ENCODE measurements around the gene CFAP68.

CFAP68 gene

DNA sequence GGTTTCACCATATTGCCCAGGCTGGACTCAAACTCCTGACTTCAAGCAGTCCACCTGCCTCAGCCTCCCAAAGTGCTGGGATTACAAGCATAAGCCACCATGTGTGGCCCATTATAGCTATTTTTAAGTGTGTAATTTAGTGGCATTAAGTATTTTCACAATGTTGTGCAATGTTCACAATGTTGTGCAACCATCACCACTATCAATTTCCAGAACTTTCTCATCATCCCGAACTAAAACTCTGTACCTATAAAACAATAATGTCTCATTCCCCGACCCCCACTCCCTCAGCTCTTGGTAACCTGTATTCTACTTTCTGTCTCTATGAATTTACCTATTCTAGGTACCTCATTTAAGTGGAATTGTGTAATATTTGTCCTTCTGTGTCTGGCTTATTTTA lies 7.5 kb downstream of the CFAP68 start:
- Histone ChIP-seq H3K27me3 (replicated peaks; ENCODE audit: control insufficient read depth, insufficient read depth, low read length, poor library complexity, severe bottlenecking) (no peaks in the 10 kb centered on the region), H3K27ac (ENCODE audit: insufficient read depth, low read length, poor library complexity, severe bottlenecking) (no peak overlapping the region), H3K36me3 (ENCODE audit: control insufficient read depth, insufficient read depth, low read length) (no peaks in the 10 kb centered on the region), H3K4me1 (ENCODE audit: control insufficient read depth, insufficient read depth, low read length, poor library complexity, severe bottlenecking) (no peaks in the 10 kb centered on the region), H3K4me3 (ENCODE audit: insufficient read depth, low read depth, low read length, poor library complexity, severe bottlenecking) (no peak overlapping the region), H3K9me3 (ENCODE audit: control insufficient read depth, low read length) (no peaks in the 10 kb centered on the region)
- no peak for DNase-seq

DNA sequence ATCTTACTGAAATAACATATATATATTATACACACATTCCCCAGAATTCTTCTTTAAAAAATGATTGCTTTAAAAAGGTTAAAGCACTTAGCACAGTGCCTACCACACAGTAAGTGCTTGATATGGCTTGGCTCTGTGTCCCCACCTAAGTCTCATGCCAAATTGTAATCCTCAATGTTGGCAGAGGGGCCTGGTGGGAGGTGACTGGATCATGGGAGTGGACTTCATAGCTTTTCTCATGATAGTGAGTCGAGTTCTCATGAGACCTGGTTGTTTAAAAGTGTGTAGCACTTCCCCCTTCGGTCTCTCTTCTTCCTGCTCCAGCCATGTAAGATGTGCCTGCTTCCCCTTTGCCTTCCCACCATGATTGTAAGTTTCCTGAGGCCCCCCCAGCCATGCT lies 26.1 kb downstream of the CFAP68 start:
- no peak for DNase-seq
- H3K27ac ChIP-seq (ENCODE audit: insufficient read depth, low read length, poor library complexity, severe bottlenecking) = no peak overlapping the region
- H3K36me3 ChIP-seq (ENCODE audit: control insufficient read depth, insufficient read depth, low read length) = no peaks in the 10 kb centered on the region
- no peaks in the 10 kb centered on the region for H3K9me3 ChIP-seq (ENCODE audit: control insufficient read depth, low read length)
- H3K4me1 ChIP-seq (ENCODE audit: control insufficient read depth, insufficient read depth, low read length, poor library complexity, severe bottlenecking) = no peaks in the 10 kb centered on the region
- no peaks in the 10 kb centered on the region for H3K27me3 ChIP-seq (replicated peaks; ENCODE audit: control insufficient read depth, insufficient read depth, low read length, poor library complexity, severe bottlenecking)
- no peak overlapping the region for H3K4me3 ChIP-seq (ENCODE audit: insufficient read depth, low read depth, low read length, poor library complexity, severe bottlenecking)

DNA sequence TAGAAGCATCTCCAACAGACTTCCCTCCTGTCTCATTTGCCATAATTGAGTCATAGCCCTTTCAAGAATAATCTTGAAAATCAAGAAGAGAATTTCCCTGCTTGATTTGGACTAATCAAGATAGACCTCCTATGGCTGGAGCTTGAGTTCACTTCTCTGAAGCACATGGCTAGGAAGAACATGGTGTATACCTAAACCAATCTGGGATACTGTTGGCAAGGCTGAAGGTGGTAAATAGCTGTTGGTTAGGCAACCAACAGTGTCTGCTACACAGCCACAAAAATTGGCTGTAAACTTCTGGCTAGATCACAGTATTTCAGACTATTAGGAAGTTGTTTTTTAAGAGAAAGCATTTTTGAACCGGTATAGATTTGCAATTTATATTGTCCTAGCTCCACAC lies 27.3 kb downstream of the CFAP68 start:
- Histone ChIP-seq H3K36me3 (ENCODE audit: control insufficient read depth, insufficient read depth, low read length) (no peaks in the 10 kb centered on the region), H3K4me3 (ENCODE audit: insufficient read depth, low read depth, low read length, poor library complexity, severe bottlenecking) (no peak overlapping the region), H3K27me3 (replicated peaks; ENCODE audit: control insufficient read depth, insufficient read depth, low read length, poor library complexity, severe bottlenecking) (peaks cover 3% of the 10 kb centered on the region), H3K4me1 (ENCODE audit: control insufficient read depth, insufficient read depth, low read length, poor library complexity, severe bottlenecking) (no peaks in the 10 kb centered on the region), H3K27ac (ENCODE audit: insufficient read depth, low read length, poor library complexity, severe bottlenecking) (no peak overlapping the region), H3K9me3 (ENCODE audit: control insufficient read depth, low read length) (no peaks in the 10 kb centered on the region)
- DNase-seq = no peak

DNA sequence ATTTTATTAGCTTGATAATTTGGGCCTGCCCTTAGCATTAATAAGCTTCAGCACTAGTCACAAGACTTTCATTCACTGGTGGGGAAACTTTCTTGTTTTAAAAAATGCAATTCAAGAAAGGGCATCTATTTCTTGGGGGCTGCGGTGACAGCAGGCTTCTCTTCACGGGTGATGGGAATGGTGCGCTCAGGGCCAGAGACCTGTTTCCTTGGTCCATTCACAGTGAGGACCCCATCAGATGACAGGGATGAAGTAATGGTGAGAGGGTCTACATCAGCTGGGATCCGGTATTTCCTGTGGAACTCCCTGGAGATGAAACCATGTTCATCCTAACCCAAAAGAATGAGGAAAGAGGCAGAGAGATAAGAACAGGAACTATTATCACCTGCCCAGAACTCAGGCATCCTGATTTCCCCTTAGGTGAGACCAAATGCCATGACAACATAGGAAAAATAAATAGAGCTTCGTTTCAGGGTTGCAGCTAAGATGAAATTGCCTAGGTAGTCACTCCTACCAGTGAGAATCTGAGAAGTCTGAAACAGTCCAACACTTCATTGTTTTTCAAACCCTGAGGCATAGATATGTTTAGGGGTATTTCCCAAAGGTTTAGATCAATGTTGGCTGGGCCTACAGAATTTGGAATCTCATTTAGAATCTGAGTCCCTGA lies 29.4 kb downstream of the CFAP68 start:
- Histone ChIP-seq H3K27me3 (replicated peaks; ENCODE audit: control insufficient read depth, insufficient read depth, low read length, poor library complexity, severe bottlenecking) (peaks cover 10% of the 10 kb centered on the region), H3K27ac (ENCODE audit: insufficient read depth, low read length, poor library complexity, severe bottlenecking) (no peak overlapping the region), H3K4me1 (ENCODE audit: control insufficient read depth, insufficient read depth, low read length, poor library complexity, severe bottlenecking) (no peaks in the 10 kb centered on the region), H3K4me3 (ENCODE audit: insufficient read depth, low read depth, low read length, poor library complexity, severe bottlenecking) (no peak overlapping the region), H3K9me3 (ENCODE audit: control insufficient read depth, low read length) (no peaks in the 10 kb centered on the region), H3K36me3 (ENCODE audit: control insufficient read depth, insufficient read depth, low read length) (no peaks in the 10 kb centered on the region)
- no peak for DNase-seq

DNA sequence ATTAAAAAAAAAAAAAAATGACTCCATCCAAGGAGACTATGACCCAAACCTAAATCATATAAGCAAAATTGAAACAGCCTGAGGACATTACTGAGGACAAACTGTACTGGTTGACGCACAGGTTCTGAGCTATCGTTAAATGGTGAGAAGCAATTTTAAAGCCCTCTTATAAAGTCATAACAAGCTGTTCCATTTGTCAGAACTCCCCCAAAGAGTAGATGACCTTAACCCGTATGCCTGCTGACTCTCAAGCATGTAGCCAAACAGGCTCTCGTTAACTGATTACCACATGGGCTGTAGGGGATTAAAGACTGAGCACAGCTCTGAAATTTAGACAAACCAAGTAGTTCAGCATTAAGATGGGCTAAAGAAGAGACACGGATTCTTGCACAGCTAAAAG lies 30.0 kb downstream of the CFAP68 start:
- no peaks in the 10 kb centered on the region for H3K36me3 ChIP-seq (ENCODE audit: control insufficient read depth, insufficient read depth, low read length)
- no peaks in the 10 kb centered on the region for H3K4me1 ChIP-seq (ENCODE audit: control insufficient read depth, insufficient read depth, low read length, poor library complexity, severe bottlenecking)
- DNase-seq = no peak
- peaks cover 12% of the 10 kb centered on the region for H3K27me3 ChIP-seq (replicated peaks; ENCODE audit: control insufficient read depth, insufficient read depth, low read length, poor library complexity, severe bottlenecking)
- H3K27ac ChIP-seq (ENCODE audit: insufficient read depth, low read length, poor library complexity, severe bottlenecking) = no peak overlapping the region
- no peaks in the 10 kb centered on the region for H3K9me3 ChIP-seq (ENCODE audit: control insufficient read depth, low read length)
- H3K4me3 ChIP-seq (ENCODE audit: insufficient read depth, low read depth, low read length, poor library complexity, severe bottlenecking) = no peak overlapping the region

DNA sequence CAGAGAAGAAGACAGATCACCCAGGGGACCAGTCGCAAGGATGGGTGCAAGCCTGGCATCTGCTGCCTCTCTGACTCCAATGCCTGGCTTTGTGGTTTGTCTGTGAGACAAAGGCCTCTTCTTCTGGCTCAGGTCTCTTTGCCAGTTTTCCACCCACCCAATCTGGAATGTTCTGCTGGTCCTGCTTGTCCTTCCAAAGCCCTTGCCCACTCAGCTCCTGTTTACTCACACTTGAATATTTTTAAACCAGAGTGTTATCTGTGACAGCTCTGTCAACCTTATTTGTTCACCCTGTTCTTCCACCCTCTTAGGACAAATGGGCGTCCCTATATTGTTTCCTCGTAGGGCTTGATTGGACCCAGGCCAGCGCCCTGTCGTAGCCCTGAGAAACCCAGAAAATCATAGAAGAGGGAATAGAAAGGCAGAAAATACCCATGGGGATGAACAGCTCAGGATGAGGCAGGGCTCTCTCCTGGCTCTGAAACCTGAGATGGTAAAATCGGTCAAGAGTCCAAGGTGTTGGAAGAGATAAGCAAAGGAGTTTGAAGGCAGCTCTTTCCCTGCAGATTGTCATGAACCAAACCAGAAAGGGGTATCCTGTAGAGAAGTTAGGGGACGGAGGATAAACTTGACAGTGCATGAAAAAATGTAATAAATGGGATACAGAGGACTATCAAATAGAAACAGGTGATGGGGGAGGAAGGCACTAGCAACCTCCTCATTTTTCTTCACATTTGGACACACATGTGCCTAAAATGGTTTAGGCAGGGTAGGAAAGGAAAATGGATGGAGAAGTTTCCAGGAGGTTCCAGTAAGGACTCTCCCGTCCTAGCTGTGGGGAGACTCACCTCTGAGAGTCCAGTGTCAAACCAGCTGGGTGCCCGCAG lies 31.6 kb downstream of the CFAP68 start:
- DNase-seq = no peak
- Histone ChIP-seq H3K27me3 (replicated peaks; ENCODE audit: control insufficient read depth, insufficient read depth, low read length, poor library complexity, severe bottlenecking) (peaks cover 17% of the 10 kb centered on the region), H3K36me3 (ENCODE audit: control insufficient read depth, insufficient read depth, low read length) (no peaks in the 10 kb centered on the region), H3K4me3 (ENCODE audit: insufficient read depth, low read depth, low read length, poor library complexity, severe bottlenecking) (no peak overlapping the region), H3K4me1 (ENCODE audit: control insufficient read depth, insufficient read depth, low read length, poor library complexity, severe bottlenecking) (no peaks in the 10 kb centered on the region), H3K9me3 (ENCODE audit: control insufficient read depth, low read length) (no peaks in the 10 kb centered on the region), H3K27ac (ENCODE audit: insufficient read depth, low read length, poor library complexity, severe bottlenecking) (no peak overlapping the region)

DNA sequence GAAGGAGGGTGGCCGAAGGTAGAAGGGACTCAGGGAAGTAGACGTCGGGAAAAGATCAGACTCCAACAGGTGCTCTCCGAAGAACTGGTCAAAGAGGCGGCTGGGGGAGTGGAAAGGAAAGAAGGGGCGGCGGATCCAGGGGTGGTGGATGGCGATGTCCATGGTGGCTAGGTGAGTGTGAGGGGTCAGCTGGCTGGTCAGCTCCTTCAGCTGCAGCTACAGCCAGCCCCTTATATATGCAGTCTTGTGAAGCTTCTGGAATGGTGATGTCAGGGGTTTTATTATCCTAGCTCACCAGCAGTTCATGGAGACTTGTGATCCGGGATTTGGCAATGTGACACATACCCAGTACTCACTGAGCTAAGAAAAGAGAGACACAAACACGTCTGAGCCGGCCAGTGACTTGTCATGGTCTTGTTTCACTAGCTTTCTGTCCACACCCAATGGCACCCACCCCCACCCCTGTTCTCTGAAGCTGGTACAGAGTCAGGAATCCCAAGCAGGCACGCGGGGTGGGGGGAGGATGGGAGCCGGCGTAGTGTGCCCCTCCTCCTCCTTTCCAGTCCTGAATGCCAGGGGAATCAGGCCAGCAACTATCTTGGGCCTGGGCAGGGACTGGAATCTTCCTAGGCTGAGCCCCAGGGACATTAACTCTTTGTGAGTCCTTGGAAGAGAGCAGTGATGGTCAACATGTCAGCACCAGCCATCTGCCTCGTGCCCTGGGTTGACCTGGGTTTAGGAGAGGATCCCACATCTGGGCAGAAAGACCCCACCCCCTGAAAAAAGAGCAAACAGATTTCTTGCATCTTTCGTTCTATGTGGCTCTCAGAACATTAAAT lies 32.4 kb downstream of the CFAP68 start, which contains the start of gene CRYAB:
Gene CRYAB, minus strand, starts transcription at position 208 of the 839 bp plus-strand sequence. Its CDS starts 46 bp downstream, at position 162.
- no peak for DNase-seq
- Histone ChIP-seq H3K9me3 (ENCODE audit: control insufficient read depth, low read length) (no peaks in the 10 kb centered on the region), H3K36me3 (ENCODE audit: control insufficient read depth, insufficient read depth, low read length) (no peaks in the 10 kb centered on the region), H3K4me3 (ENCODE audit: insufficient read depth, low read depth, low read length, poor library complexity, severe bottlenecking) (no peak within 1 kb of the TSS), H3K4me1 (ENCODE audit: control insufficient read depth, insufficient read depth, low read length, poor library complexity, severe bottlenecking) (no peaks in the 10 kb centered on the region), H3K27ac (ENCODE audit: insufficient read depth, low read length, poor library complexity, severe bottlenecking) (no peak within 1 kb of the TSS), H3K27me3 (replicated peaks; ENCODE audit: control insufficient read depth, insufficient read depth, low read length, poor library complexity, severe bottlenecking) (peaks cover 17% of the 10 kb centered on the region)

DNA sequence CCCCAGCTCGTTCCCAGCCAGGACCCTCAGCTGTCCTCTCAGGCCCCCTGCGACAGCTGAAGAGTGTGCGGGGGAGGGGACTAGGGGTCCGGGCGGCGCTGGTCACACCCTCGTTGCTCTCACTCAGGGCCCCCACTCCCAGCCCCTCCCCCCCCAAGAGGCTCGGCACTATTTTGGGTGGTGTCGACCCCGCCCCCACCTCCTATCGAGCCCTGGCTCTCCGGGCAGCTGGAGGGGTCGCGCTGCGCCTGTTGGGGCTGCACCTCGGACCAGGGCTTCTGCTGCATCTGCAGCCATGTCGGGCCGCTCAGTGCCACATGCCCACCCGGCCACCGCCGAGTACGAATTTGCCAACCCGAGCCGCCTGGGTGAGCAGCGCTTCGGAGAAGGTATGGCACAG lies 33.2 kb downstream of the CFAP68 start, which contains the start of gene HSPB2:
Gene HSPB2, plus strand, starts transcription at position 200 of the 400 bp plus-strand sequence. Its CDS starts 96 bp downstream, at position 296.
- no peaks in the 10 kb centered on the region for H3K9me3 ChIP-seq (ENCODE audit: control insufficient read depth, low read length)
- no peak for DNase-seq
- no peak within 1 kb of the TSS for H3K27ac ChIP-seq (ENCODE audit: insufficient read depth, low read length, poor library complexity, severe bottlenecking)
- no peaks in the 10 kb centered on the region for H3K4me1 ChIP-seq (ENCODE audit: control insufficient read depth, insufficient read depth, low read length, poor library complexity, severe bottlenecking)
- H3K27me3 ChIP-seq (replicated peaks; ENCODE audit: control insufficient read depth, insufficient read depth, low read length, poor library complexity, severe bottlenecking) = peaks cover 17% of the 10 kb centered on the region
- no peaks in the 10 kb centered on the region for H3K36me3 ChIP-seq (ENCODE audit: control insufficient read depth, insufficient read depth, low read length)
- no peak within 1 kb of the TSS for H3K4me3 ChIP-seq (ENCODE audit: insufficient read depth, low read depth, low read length, poor library complexity, severe bottlenecking)

DNA sequence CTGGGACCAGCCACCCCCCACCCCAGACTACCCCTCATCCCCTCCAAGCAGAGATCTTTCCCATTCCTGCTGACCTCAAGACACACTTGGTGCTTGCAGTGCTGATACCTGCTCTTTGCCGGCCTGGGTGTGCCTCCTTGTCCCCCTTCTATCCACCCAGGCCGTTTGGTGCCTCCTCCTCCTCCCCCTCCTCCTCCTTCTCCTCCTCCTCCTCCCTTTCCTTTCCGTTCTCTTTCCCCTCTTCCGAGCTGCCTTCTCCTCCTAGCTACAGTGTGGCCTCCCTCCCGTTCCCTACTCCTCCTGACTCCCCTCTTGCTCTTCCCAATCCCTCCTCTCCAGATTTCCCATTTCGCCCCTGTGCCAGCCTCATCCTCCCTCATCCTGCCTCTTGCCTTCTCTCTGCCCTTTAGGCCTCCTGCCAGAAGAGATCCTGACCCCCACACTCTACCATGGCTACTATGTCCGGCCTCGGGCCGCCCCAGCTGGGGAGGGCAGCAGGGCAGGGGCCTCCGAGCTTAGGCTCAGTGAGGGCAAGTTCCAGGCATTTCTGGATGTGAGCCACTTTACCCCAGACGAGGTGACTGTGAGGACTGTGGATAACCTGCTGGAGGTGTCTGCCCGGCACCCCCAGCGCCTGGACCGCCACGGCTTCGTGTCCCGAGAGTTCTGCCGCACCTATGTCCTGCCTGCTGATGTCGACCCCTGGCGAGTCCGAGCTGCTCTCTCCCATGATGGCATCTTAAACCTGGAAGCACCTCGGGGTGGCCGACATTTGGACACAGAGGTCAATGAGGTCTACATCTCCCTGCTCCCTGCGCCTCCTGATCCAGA lies 33.9 kb downstream of the CFAP68 start:
- no peaks in the 10 kb centered on the region for H3K4me1 ChIP-seq (ENCODE audit: control insufficient read depth, insufficient read depth, low read length, poor library complexity, severe bottlenecking)
- peaks cover 17% of the 10 kb centered on the region for H3K27me3 ChIP-seq (replicated peaks; ENCODE audit: control insufficient read depth, insufficient read depth, low read length, poor library complexity, severe bottlenecking)
- H3K4me3 ChIP-seq (ENCODE audit: insufficient read depth, low read depth, low read length, poor library complexity, severe bottlenecking) = no peak overlapping the region

More for the DNA sequence above, 33.9 kb downstream of the CFAP68 start:
- Histone ChIP-seq H3K36me3 (ENCODE audit: control insufficient read depth, insufficient read depth, low read length) (no peaks in the 10 kb centered on the region), H3K27ac (ENCODE audit: insufficient read depth, low read length, poor library complexity, severe bottlenecking) (no peak overlapping the region), H3K9me3 (ENCODE audit: control insufficient read depth, low read length) (no peaks in the 10 kb centered on the region)
- no peak for DNase-seq

Measured in effector memory CD4-positive, alpha-beta T cell (primary cell).